GM19023 (cell line): ENCODE measurements around the gene AEBP1.

ENCODE experiments used
- ATAC-seq: cut with Tn5 transposase; IDR thresholded peaks from one replicate; pipeline ENCODE4 v1.9.1; 2021; ENCODE audit warnings: mild to moderate bottlenecking, moderate library complexity; ENCODE audit not compliant: unreplicated experiment

AEBP1 gene

DNA sequence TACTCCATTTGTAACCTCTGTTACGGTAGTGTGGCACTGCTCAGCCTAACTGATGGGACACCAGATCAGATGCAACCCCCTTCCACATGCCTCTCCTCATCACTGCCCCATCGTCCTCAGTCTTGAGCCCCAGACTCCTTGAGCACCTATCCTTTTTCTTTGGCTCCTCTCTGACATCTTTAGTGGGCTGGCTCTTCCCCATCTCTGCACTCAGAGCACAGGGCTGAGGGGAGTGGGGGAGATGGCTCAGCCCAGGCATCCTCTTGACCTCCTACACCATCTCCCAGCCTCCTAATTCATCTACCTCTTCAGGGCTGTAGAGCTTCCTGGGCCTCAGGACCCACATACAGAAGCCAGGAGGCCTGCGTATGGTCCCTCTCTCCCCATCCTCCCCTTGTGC lies 20.3 kb upstream of the AEBP1 start:
- ATAC-seq = no peak

GRCh38 chr7:44084701-44085100 lies 19.4 kb upstream of the AEBP1 start:
- ATAC-seq = no peak

GRCh38 chr7:44085546-44085945 lies 18.6 kb upstream of the AEBP1 start:
- ATAC-seq = no peak

GRCh38 chr7:44086627-44087026 lies 17.5 kb upstream of the AEBP1 start:
- ATAC-seq = no peak

DNA sequence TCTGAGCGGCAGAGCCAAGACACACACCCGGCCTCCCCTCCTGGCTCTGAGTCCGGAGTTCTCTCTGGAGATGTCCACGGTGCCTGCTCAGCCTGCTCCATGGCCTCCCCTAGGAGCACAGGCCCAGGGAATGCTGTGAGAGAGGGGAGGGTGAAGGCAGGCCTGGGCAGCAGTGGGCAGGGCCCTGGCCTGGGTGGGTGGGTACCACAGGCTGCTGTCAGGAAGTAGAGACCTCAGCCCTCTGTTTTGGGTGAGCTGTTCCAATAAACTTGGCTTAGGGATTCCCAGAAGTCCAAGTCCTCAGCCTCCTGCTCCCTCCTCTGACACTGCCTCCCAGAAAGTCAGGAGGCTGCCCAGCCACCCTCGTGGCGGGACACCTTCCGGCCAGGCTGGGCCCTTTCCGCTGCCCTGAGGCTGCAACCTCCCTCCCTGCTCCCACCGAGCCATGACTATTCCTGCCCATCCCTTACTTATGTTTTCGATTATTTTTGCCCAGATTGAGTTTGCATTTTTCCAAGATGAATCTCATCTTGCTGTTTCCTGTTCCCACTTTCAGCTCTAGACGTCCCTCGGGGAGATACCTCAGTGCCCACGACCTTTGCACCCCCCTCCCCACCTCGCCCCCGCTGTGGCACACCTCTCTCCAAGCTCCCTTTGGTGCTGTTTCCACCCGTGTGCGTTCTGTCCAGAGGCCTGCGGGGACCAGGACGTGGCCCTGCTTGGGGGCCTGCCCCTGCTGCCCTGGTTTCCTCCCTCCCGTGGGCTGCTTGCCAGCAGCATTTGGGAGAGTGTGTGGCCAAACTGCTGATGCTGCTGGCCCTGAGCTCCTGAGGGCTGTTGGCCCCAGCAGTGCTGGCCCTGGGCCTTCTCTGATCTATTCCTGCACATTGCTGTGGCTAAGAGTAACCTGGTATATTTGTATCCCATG lies 16.0 kb upstream of the AEBP1 start:
- ATAC-seq = no peak

GRCh38 chr7:44093102-44093641 lies 11.0 kb upstream of the AEBP1 start:
- no peak for ATAC-seq

- ATAC-seq = no peak
Observed at GRCh38 chr7:44094365-44094764, 9.8 kb upstream of the AEBP1 start.

GRCh38 chr7:44094883-44095592 lies 9.1 kb upstream of the AEBP1 start:
- ATAC-seq = no peak

GRCh38 chr7:44095781-44096180 lies 8.4 kb upstream of the AEBP1 start:
- no peak for ATAC-seq

- no peak for ATAC-seq
Observed at GRCh38 chr7:44096326-44096881, 7.7 kb upstream of the AEBP1 start.

DNA sequence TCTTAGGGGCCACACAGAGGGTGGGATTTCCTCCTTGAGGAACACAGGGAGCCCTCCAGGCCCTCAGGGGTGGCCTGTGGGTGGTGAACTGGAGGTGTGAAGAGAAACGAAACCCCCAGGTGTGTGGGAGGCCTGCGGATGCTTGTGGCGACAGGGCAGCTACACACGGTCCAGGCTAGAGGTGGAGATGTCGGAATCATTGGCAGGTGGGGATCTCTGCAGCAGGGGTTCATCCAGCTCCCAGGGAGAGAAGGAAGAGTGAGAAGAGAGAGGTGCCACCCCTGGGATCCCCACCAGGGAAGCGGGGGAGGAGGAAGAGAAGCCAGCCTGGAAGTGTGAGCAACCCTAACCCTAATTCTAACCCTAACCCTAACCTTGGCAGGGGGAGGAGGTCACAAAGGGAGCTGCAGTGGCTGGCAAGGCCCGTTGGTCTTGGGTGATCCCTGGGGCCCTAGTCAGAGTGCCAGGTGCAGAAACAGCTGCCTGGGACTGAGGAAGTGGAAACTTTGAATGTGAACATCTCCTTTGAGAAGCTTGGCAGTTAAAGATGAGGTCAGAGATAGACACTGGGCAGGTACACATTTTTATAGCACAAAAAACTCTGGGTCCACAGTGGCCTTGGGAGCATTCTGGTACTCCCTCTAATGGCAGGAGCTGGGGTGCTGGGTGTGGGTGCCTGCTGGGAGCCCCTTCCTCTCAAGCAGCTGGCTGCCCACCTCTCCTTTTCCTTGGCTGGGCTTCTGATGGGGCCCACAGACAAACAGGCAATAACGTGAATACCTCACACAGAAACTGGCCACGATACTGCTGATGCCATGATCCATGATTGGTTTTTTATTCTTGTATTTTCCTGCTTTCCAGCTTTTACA lies 6.8 kb upstream of the AEBP1 start:
- peak; percentile 68 for ATAC-seq

DNA sequence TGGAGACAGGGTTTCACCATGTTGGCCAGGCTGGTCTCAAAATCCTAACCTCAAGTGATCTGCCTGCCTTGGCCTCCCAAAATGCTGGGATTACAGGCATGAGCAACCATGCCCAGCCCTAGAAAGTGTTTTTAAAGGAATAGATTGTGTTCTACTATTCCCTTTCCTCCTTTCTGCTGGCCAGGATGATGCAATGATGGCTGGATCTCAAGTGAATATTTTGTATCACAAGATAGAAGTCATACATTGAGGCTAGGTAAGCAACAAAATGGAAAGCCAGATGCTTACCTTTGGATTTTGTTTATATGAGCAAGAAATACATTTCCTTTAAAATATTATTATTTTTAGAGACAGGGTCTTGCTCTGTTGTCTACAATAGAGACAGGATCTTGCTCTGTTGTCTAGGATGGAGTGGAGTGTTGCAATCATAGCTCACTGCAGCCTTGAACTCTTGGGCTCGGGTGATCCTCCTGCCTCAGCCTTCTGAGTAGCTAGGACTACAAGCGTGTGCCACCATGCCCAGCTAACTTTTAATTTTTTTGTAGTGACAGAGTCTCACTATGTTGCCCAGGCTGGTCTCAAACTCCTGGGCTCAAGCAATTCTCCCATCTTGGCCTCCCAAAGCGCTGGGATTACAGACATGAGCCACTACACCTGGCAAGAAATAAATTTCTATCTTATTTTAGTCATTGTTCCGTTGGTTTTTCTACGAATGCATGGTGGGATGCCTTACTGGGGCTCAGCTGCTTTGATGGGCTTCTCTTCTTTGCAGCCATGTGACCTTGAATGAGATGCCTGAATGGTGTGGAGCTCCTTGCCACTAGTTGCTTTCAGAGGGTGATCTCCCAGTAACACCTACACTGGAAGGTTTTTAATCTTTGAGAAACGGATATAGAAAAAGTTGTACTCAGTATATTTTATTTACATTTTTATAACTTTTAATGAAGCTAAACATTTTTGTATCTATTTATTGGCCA lies 5.8 kb upstream of the AEBP1 start:
- no peak for ATAC-seq

DNA sequence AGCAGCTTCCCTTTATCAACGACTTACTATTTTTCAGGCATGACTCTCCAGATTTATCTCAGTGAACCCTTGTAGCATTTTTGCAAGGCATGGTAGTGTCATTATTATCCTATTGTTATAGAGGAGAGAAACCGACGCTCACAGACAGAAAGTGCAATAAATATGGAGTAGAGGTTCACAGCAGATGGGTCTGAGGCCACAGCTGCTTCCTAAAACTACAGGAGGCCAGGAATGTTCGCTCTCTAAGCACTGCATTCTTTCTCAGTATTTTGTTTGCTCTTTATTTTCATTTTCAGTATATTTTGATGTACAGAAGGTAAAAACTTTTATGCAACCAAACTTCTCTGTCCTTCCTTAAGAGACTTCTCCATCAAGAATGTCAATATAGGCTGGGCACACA lies 4.5 kb upstream of the AEBP1 start:
- ATAC-seq = no peak

DNA sequence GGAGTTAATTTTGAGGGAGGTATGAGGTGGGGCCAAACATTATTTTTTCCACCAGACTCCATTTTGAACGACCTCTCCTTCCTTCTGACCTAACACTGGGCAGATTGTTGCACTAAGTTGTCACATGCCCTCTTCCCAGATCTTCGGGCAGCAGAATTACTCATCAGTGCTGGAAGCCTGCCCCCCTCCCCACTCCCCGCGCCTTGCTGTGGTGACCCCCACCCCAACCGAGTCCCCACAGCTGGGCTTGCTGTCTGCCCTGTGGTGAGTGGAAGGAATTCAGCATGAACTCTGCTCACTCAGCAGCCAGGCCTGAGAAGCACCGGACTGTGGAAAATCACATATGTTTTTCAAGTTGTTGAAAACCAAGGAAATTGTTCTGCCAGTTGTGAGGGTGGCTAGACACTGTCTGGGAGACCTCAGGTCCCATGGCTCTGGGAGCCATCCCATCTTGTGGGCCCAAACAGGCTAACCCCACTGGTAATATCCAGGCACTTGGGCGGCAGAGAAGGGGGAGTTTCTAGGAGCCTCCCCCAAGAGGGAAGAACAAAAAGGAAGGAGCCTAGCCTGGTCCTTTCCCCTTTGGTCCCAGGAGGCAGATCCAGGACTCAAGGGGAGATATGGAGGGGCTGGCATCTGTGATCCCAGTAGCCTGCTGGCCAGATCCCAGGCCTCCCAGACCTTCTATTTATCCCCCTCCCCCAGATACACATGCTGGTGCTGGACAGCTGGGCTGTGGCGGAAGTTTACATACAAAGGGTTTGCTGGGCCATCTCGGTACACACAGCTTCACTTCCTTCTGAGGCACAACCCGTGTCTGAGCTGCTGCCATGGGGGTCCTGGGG lies 3.5 kb upstream of the AEBP1 start:
- no peak for ATAC-seq

GRCh38 chr7:44101303-44101965 lies 2.7 kb upstream of the AEBP1 start:
- no peak for ATAC-seq

GRCh38 chr7:44101966-44102845 lies 1.9 kb upstream of the AEBP1 start:
- no peak for ATAC-seq
